ENCODE measurements around the gene DNAH12. TPM values are rescaled to one million over a fixed set of nuclear protein-coding genes. Genes with fewer than 3 reads are reported as not detected.
"Not testable (repeated sequence)": the region's sequence is repeated elsewhere in the genome, so short reads cannot be mapped to it uniquely, and the experiment has no call there.

DNAH12 gene
- polyA plus RNA-seq, 2 of the 4 experiments (the other 2 are of a cell fraction): 0.05 to 0.09 TPM

GRCh38 chr3:57446318-57446841 lies 97.8 kb downstream of the DNAH12 start (continued):
- TF ChIP-seq HMGXB4 (CRISPR knock-in tag; IDR thresholded peaks at IDR 0.05; ENCODE audit: borderline replicate concordance) (no peak), CEBPB (IDR thresholded peaks at IDR 0.05) (no peak)

DNA sequence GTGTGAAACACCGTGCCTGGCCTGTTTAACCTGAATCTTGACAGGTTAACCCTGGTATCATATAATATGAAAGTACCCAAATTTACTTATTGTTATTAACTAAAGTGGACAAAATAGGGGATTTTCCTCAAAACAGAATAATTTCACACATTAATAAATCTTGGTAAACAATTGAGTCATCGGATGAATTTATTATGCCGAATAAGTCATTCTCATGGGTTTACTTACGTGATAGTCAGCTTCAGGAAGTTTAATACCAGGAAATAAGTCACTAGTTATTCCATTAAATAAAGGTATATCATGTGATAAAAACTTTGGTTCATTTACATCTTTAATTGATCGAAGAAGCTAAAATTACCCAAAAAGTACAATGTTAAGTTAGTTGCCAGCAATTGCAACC lies 99.7 kb downstream of the DNAH12 start:
- no peak for FAIRE-seq
- ATAC-seq: no peak
- TF ChIP-seq ELK1 (IDR thresholded peaks at IDR 0.05; ENCODE audit: low read depth, low read length) (no peak), RFX5 (IDR thresholded peaks at IDR 0.05) (no peak), HDAC2 (IDR thresholded peaks at IDR 0.05) (no peak), EHF (CRISPR knock-in tag; IDR thresholded peaks at IDR 0.05) (no peak), PHF8 (IDR thresholded peaks at IDR 0.05; ENCODE audit: borderline replicate concordance, low read depth) (no peak), TP53 (CRISPR knock-in tag; IDR thresholded peaks at IDR 0.05) (no peak), HOXB13 (CRISPR knock-in tag; IDR thresholded peaks at IDR 0.05; ENCODE audit: low read depth) (no peak), BCL3 (IDR thresholded peaks at IDR 0.05) (no peak), BHLHE40 (IDR thresholded peaks at IDR 0.05; ENCODE audit: low read depth, low read length) (no peak), NR3C1 (IDR thresholded peaks at IDR 0.05) (no peak), ZFP36 (IDR thresholded peaks at IDR 0.05; ENCODE audit: borderline replicate concordance, partially characterized antibody) (no peak), FOSB (CRISPR knock-in tag; IDR thresholded peaks at IDR 0.05) (no peak), GATA3 (IDR thresholded peaks at IDR 0.05; ENCODE audit: borderline replicate concordance) (no peak)
- TF ChIP-seq, protein P1, sequence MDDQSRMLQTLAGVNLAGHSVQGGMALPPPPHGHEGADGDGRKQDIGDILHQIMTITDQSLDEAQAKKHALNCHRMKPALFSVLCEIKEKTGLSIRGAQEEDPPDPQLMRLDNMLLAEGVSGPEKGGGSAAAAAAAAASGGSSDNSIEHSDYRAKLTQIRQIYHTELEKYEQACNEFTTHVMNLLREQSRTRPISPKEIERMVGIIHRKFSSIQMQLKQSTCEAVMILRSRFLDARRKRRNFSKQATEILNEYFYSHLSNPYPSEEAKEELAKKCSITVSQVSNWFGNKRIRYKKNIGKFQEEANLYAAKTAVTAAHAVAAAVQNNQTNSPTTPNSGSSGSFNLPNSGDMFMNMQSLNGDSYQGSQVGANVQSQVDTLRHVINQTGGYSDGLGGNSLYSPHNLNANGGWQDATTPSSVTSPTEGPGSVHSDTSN (IDR thresholded peaks at IDR 0.05): no peak
- 69% methylated on average over 5 of the region's 5 CpGs for WGBS (ENCODE audit: missing lambda C conversion rate)
- no peaks in the 10 kb centered on the region for H3K4me1 ChIP-seq
- DNase-seq (ENCODE audit: low read depth in 1 of 2, low spot score in 1 of 2): no peak
- POLR2A ChIA-PET: no interaction called here
- CTCF ChIA-PET: interaction anchor here (0.6 to 1.8 kb wide), 3 partner anchors 12 to 742 kb away, joined by 3 to 6 read pairs (median 3); no protein-coding TSS in a partner anchor
- no peak overlapping the region for H3K4me2 ChIP-seq
- no peak overlapping the region for H3K27ac ChIP-seq
- H3K9me3 ChIP-seq: no peaks in the 10 kb centered on the region
- no peak overlapping the region for H3K4me3 ChIP-seq

DNA sequence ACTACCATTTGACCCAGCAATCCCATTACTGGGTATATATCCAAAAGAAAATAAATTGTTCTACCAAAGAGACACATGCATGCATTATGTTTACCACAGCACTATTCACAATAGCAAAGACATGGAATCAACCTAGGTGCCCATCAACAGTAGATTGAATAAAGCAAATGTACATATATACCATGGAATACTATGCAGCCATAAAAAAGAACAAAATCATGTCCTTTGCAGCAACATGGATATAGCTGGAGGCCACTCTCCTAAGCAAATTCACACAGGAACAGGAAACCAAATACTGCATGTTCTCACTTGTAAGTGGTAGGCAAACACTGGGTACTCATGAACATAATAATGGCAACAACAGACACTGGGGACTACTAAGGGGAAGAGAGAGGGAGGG lies 104.0 kb downstream of the DNAH12 start:
- H3K4me2 ChIP-seq; H3K9me3 ChIP-seq; CTCF ChIA-PET; POLR2A ChIA-PET; H3K27ac ChIP-seq; FAIRE-seq; H3K4me1 ChIP-seq; H3K4me3 ChIP-seq; ATAC-seq; DNase-seq (ENCODE audit: low read depth in 1 of 2, low spot score in 1 of 2): not testable (repeated sequence)

DNA sequence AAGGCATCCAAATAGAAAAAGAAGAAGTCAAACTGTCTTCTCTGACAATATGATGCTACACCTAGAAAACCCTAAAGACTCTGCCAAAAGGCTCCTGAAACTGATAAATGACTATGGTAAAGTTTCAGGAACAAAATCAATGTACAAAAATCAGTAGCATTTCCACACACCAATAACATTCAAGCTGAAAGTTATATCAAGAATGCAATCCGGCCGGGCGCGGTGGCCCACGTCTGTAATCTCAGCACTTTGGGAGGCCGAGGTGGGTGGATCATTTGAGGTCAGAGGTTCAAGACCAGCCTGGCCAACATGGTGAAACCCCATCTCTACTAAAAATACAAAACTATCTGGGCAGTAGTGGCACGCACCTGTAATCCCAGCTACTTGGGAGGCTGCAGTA lies 105.7 kb downstream of the DNAH12 start:
- not testable (repeated sequence) for H3K4me1 ChIP-seq, H3K9me3 ChIP-seq, FAIRE-seq

More for the DNA sequence above, 105.7 kb downstream of the DNAH12 start:
- H3K4me2 ChIP-seq; ATAC-seq; H3K27ac ChIP-seq; CTCF ChIA-PET; POLR2A ChIA-PET; H3K4me3 ChIP-seq; DNase-seq (ENCODE audit: low read depth in 1 of 2, low spot score in 1 of 2): not testable (repeated sequence)
- WGBS (ENCODE audit: missing lambda C conversion rate): 52% methylated on average over 7 of the region's 7 CpGs

Measured in A549 (cell line).